Endothelial cell of umbilical vein (primary cell): ENCODE data around the gene ZNF23. TPM values are rescaled to one million over a fixed set of nuclear protein-coding genes. Genes with fewer than 3 reads are reported as not detected.

Source experiments
- BruUV-seq: library from RNA; stranded (reverse); fragments of 400-500 nt; replicated peaks from 2 replicates; lab custom pipeline; 2021; lab: Mats Ljungman, UMichigan
- CTCF ChIA-PET: fragments of 300-600, 350-600 bp; sonication (Branson Sonifier 250); formaldehyde crosslinking; loops from one replicate; lab custom pipeline; 2021; ENCODE audit warnings: antibody characterized with exemption, inconsistent platforms; lab: Charles Lee
- POLR2A ChIA-PET: fragments of 300-600, 350-600 bp; sonication (Branson Sonifier 250); formaldehyde crosslinking; loops from one replicate; lab custom pipeline; 2021; ENCODE audit warnings: antibody characterized with exemption, inconsistent platforms; lab: Charles Lee
- DNase-seq: peaks from one replicate; pipeline ENCODE4 v3.0.0-alpha.2; 2011; ENCODE audit warnings: low read depth, low spot score
- FAIRE-seq: peaks from 2 replicates; lab custom pipeline; 2011; peaks lifted over from hg19 to GRCh38; lab: Jason Lieb, UNC
- H2AFZ ChIP-seq: 2 replicates; pipeline ENCODE4 v1.6.0; 2012; ENCODE audit warnings: low read depth, low read length, control low read depth, inconsistent platforms
- H3K27ac ChIP-seq: 2 replicates; pipeline ENCODE4 v1.5.1; 2011; ENCODE audit warnings: low read depth, mild to moderate bottlenecking, control low read depth, low read length, moderate library complexity; ENCODE audit not compliant: insufficient read depth
- H3K27me3 ChIP-seq, 2 experiments: 2 replicates each; pipeline versions ENCODE4 v1.6.0 to v1.6.1; 2011; ENCODE audit warnings: low read length in 2 of 2, mixed read lengths in 1 of 2; ENCODE audit not compliant: control insufficient read depth in 2 of 2, insufficient read depth in 2 of 2
- H3K36me3 ChIP-seq, 2 experiments: 2 replicates in 1 of 2; 3 replicates in 1 of 2; pipeline ENCODE4 v1.5.1; 2011; ENCODE audit warnings: low read length in 2 of 2, mild to moderate bottlenecking in 1 of 2, moderate library complexity in 1 of 2; ENCODE audit not compliant: control insufficient read depth in 2 of 2, insufficient read depth in 2 of 2; ENCODE audit errors: extremely low read depth in 1 of 2
- H3K4me1 ChIP-seq: 3 replicates; pipeline ENCODE4 v1.5.1; 2011; ENCODE audit warnings: mild to moderate bottlenecking, low read length; ENCODE audit not compliant: control insufficient read depth, insufficient read depth; ENCODE audit errors: extremely low read depth
- H3K4me2 ChIP-seq: 2 replicates; pipeline ENCODE4 v1.6.1; 2011; ENCODE audit warnings: low read length, control low read depth, mixed read lengths; ENCODE audit not compliant: insufficient read depth
- H3K4me3 ChIP-seq, 3 experiments: fragments of 200-600 bp in 1 of 3; sonication (generic), shearing (Covaris generic) in 1 of 3; replicated peaks in 1 of 3; 2 replicates each; pipeline ENCODE4 v1.5.1; 2011 to 2016; ENCODE audit warnings: control low read depth in 3 of 3, low read length in 3 of 3, mild to moderate bottlenecking in 2 of 3, inconsistent platforms in 1 of 3, low read depth in 1 of 3, moderate library complexity in 1 of 3; ENCODE audit not compliant: insufficient read depth in 1 of 3
- H3K79me2 ChIP-seq: 2 replicates; pipeline ENCODE4 v1.6.0; 2012; ENCODE audit warnings: low read length, inconsistent platforms; ENCODE audit not compliant: control insufficient read depth, insufficient read depth
- H3K9ac ChIP-seq: replicated peaks from 2 replicates; pipeline ENCODE3; 2011; ENCODE audit warnings: low read length, control low read depth; ENCODE audit not compliant: insufficient read depth; ENCODE audit errors: extremely low read depth
- H3K9me1 ChIP-seq: replicated peaks from 3 replicates; pipeline ENCODE4 v1.6.0; 2011; ENCODE audit warnings: mild to moderate bottlenecking, low read length; ENCODE audit not compliant: control insufficient read depth, insufficient read depth; ENCODE audit errors: extremely low read depth
- H3K9me3 ChIP-seq: replicated peaks from 2 replicates; pipeline ENCODE4 v1.5.1; 2012; ENCODE audit warnings: low read length, inconsistent platforms; ENCODE audit not compliant: control insufficient read depth, insufficient read depth
- H4K20me1 ChIP-seq: replicated peaks from 2 replicates; pipeline ENCODE3; 2011; ENCODE audit warnings: mild to moderate bottlenecking, low read length; ENCODE audit not compliant: control insufficient read depth, insufficient read depth; ENCODE audit errors: extremely low read depth
- CTCF ChIP-seq, 2 donors: IDR thresholded peaks; 1 replicate in 1 of 2; 2 replicates in 1 of 2; pipeline ENCODE4 v1.5.1; 2011; ENCODE audit warnings: low read length in 2 of 2, mild to moderate bottlenecking in 2 of 2, moderate library complexity in 2 of 2, control low read depth in 1 of 2, inconsistent platforms in 1 of 2, low read depth in 1 of 2; ENCODE audit not compliant: insufficient read depth in 1 of 2; ENCODE audit errors: extremely low read depth in 1 of 2
- EZH2 ChIP-seq: IDR thresholded peaks from 2 replicates; pipeline ENCODE4 v1.6.1; 2012; ENCODE audit warnings: borderline replicate concordance, low read depth, mild to moderate bottlenecking, moderate library complexity, low read length, inconsistent platforms; ENCODE audit not compliant: severe bottlenecking
- FOS ChIP-seq: IDR thresholded peaks from 2 replicates; pipeline ENCODE4 v1.6.1; 2011; ENCODE audit warnings: mild to moderate bottlenecking, low read length, moderate library complexity, borderline replicate concordance; ENCODE audit not compliant: insufficient read depth
- GATA2 ChIP-seq: IDR thresholded peaks from 2 replicates; pipeline ENCODE4 v1.7.0; 2011; ENCODE audit warnings: low read depth, mild to moderate bottlenecking, moderate library complexity, mixed read lengths, low read length; ENCODE audit not compliant: insufficient read length, insufficient read depth
- JUN ChIP-seq: IDR thresholded peaks from 2 replicates; pipeline ENCODE4 v1.6.1; 2011; ENCODE audit warnings: borderline replicate concordance, low read depth; ENCODE audit not compliant: insufficient read length, insufficient read depth
- MAX ChIP-seq: IDR thresholded peaks from 2 replicates; pipeline ENCODE4 v1.6.1; 2011; ENCODE audit not compliant: insufficient read depth, insufficient read length
- MYC ChIP-seq: IDR thresholded peaks from one replicate; pipeline ENCODE4 v1.6.1; 2011; ENCODE audit warnings: mild to moderate bottlenecking, low read depth, low read length
- POLR2A ChIP-seq: IDR thresholded peaks from 2 replicates; pipeline ENCODE4 v1.6.1; 2012; ENCODE audit warnings: low read depth, mild to moderate bottlenecking, control low read depth, low read length
- POLR2AphosphoS5 ChIP-seq: IDR thresholded peaks from 2 replicates; pipeline ENCODE4 v1.6.1; 2012; ENCODE audit warnings: low read depth, mild to moderate bottlenecking, control low read depth, low read length, moderate library complexity; ENCODE audit not compliant: insufficient read depth
- dilution Hi-C: fragments of 300-500 bp; cut with MboI; formaldehyde crosslinking; loops from one replicate; pipeline ENCODE4 v1.15.0; 2019; ENCODE audit warnings: low sequenced_read_pairs; ENCODE audit not compliant: extremely low pct_ligation_motif_present
- intact Hi-C: fragments of 100-400 bp; cut with micrococcal nuclease; formaldehyde crosslinking; loops from one replicate; pipeline ENCODE4 v1.10.0; 2022
- polyA plus RNA-seq, 4 experiments: library from polyadenylated mRNA; depleted of rRNA in 3 of 4; stranded (reverse) in 3 of 4; unstranded in 1 of 4; fragments of >200 nt; gene quantifications; 2 replicates each; pipeline versions ENCODE4 v1.2.1 to v1.2.3, GENCODE V29; 2011 to 2012; ENCODE audit warnings: missing spikeins in 1 of 4
- total RNA-seq: library from RNA; stranded (reverse); gene quantifications from 2 replicates; pipeline ENCODE4 v1.2.3, GENCODE V29; 2021

The ZNF23 gene
- total and polyA plus RNA-seq, 2 donors (not counting 3 experiments of a cell fraction or from before 2014, with no cell fraction given): 2.1 to 6.4 TPM

- dilution Hi-C loops: no loop called here
- H2AFZ ChIP-seq: no peak overlapping the region
- no peak overlapping the region for H3K4me3 ChIP-seq
- intact Hi-C loops: no loop called here
- H3K27me3 ChIP-seq: no peaks in the 10 kb centered on the region
- DNase-seq (no peak), FAIRE-seq (no peak)
- H3K4me1 ChIP-seq: no peaks in the 10 kb centered on the region
- H3K36me3 ChIP-seq: peaks cover 0 to 2% of the 10 kb centered on the region in 2 experiments
- no peak overlapping the region for H3K9ac ChIP-seq
- no peaks in the 10 kb centered on the region for H3K79me2 ChIP-seq
- TF ChIP-seq JUN (no peak), MAX (no peak), POLR2A (no peak), POLR2AphosphoS5 (no peak), EZH2 (no peak), MYC (no peak), CTCF (IDR thresholded peaks at IDR 0.05; ENCODE audit: extremely low read depth in 1 of 2, insufficient read depth in 1 of 2, low read depth in 1 of 2, low read length in 2 of 2) (no peak), GATA2 (no peak), FOS (no peak)
- CTCF ChIA-PET: no interaction called here
- POLR2A ChIA-PET: no interaction called here
- H4K20me1 ChIP-seq: no peaks in the 10 kb centered on the region
- H3K9me1 ChIP-seq: no peaks in the 10 kb centered on the region
- no peak overlapping the region for H3K4me2 ChIP-seq
- H3K27ac ChIP-seq: no peak overlapping the region
- no TSS peak for BruUV-seq
- peaks cover 8% of the 10 kb centered on the region for H3K9me3 ChIP-seq
Measured at GRCh38 chr16:71443714-71444113, 18.3 kb downstream of the ZNF23 start.
